ENCODE results near the gene WASHC4. TPM values are rescaled to one million over a fixed set of nuclear protein-coding genes. Genes with fewer than 3 reads are reported as not detected.

WASHC4 gene
- total RNA-seq, 1 experiment from 2014 or later = 41.2 TPM

GRCh38 chr12:105142259-105142658 lies 34.7 kb downstream of the WASHC4 start:
- WGBS (ENCODE audit: extremely low coverage, insufficient read length, low lambda C conversion rate) = no CpG with 5 or more reads among the region's 3 CpGs
- Histone ChIP-seq H2AFZ (ENCODE audit: low read length) (no peak overlapping the region), H2AK5ac (ENCODE audit: insufficient read length, low read length) (no peak overlapping the region), H3K79me2 (ENCODE audit: insufficient read depth, low read length) (no peaks in the 10 kb centered on the region), H3K9me3 (ENCODE audit: control insufficient read depth, low read depth, low read length) (no peaks in the 10 kb centered on the region), H3T11ph (ENCODE audit: low read length) (no peak overlapping the region), H4K20me1 (ENCODE audit: control insufficient read depth, insufficient read depth, insufficient read length) (no peaks in the 10 kb centered on the region), H2BK5ac (ENCODE audit: insufficient read length, low read length) (no peak overlapping the region), H3K23ac (ENCODE audit: insufficient read length, low read depth, low read length) (no peak overlapping the region), H2BK20ac (ENCODE audit: low read depth, low read length, poor library complexity, severe bottlenecking) (no peak overlapping the region), H4K5ac (ENCODE audit: insufficient read length, low read depth, low read length) (no peak overlapping the region), H3K4me1 (ENCODE audit: insufficient read depth, low read length) (no peaks in the 10 kb centered on the region), H2BK120ac (ENCODE audit: low read depth, low read length, poor library complexity, severe bottlenecking) (no peak overlapping the region), H3K4ac (ENCODE audit: low read depth, low read length) (no peak overlapping the region), H3K79me1 (ENCODE audit: insufficient read depth, low read depth, low read length, poor library complexity, severe bottlenecking) (no peaks in the 10 kb centered on the region), H4K91ac (ENCODE audit: insufficient read length, low read depth, low read length) (no peak overlapping the region), H3K14ac (ENCODE audit: insufficient read depth, low read length) (no peak overlapping the region), H3K56ac (ENCODE audit: insufficient read length, low read depth, low read length) (no peak overlapping the region), H3K4me2 (ENCODE audit: insufficient read depth, insufficient read length, low read length) (no peak overlapping the region), H3K9ac (ENCODE audit: extremely low read depth, insufficient read length, low read length) (no peak overlapping the region), H3K27ac (ENCODE audit: insufficient read length, low read depth, low read length) (no peak overlapping the region), H4K8ac (replicated peaks; ENCODE audit: insufficient read length, low read depth, low read length) (no peak overlapping the region), H2BK12ac (ENCODE audit: insufficient read length, low read depth, low read length) (no peak overlapping the region), H3K18ac (ENCODE audit: insufficient read length, low read depth, low read length) (no peak overlapping the region), H2BK15ac (ENCODE audit: low read depth, low read length) (no peak overlapping the region), H3K27me3 (ENCODE audit: insufficient read depth, low read length) (no peaks in the 10 kb centered on the region), H3K23me2 (ENCODE audit: insufficient read length, low read depth, low read length, poor library complexity, severe bottlenecking) (no peaks in the 10 kb centered on the region)
- Mint-ChIP-seq H3K36me3 (ENCODE audit: insufficient read depth in 1 of 3, low read depth in 3 of 3) (peaks cover 10 to 67% (median 48%) of the 10 kb centered on the region in 3 experiments; a peak in 6 of 7 replicates), H3K27ac (no peak overlapping the region), H3K4me3 (no peak overlapping the region), H3K4me1 (peaks cover 3% of the 10 kb centered on the region in 2 experiments; a peak in 1 of 4 replicates), H3K27me3 (ENCODE audit: low read depth) (no peaks in the 10 kb centered on the region), H3K9me3 (no peaks in the 10 kb centered on the region)
- no peak for TF ChIP-seq CTCF (conservative IDR thresholded peaks at IDR 0.05)
- DNase-seq = no peak
